Endodermal cell (in vitro differentiated cells): ENCODE results near the gene DENND6B. TPM values are rescaled to one million over a fixed set of nuclear protein-coding genes. Genes with fewer than 3 reads are reported as not detected.

ENCODE experiments used
- DNase-seq: peaks from one replicate; pipeline ENCODE4 v3.0.0-alpha.2; 2017
- H3K27ac ChIP-seq: 2 replicates; pipeline ENCODE4 v1.5.1; 2013; ENCODE audit warnings: mild to moderate bottlenecking, low read depth, low read length, moderate library complexity
- H3K27me3 ChIP-seq: 2 replicates; pipeline ENCODE4 v1.6.1; 2013; ENCODE audit warnings: mild to moderate bottlenecking, low read length, moderate library complexity; ENCODE audit not compliant: insufficient read depth, control insufficient read depth, poor library complexity, severe bottlenecking
- H3K36me3 ChIP-seq: 2 replicates; pipeline ENCODE4 v1.7.0; 2013; ENCODE audit warnings: mild to moderate bottlenecking, low read length, moderate library complexity; ENCODE audit not compliant: control insufficient read depth, insufficient read depth
- H3K4me1 ChIP-seq: one replicate; pipeline ENCODE4 v1.7.0; 2013; ENCODE audit warnings: low read length; ENCODE audit not compliant: control insufficient read depth, insufficient read depth
- H3K4me3 ChIP-seq: 2 replicates; pipeline ENCODE4 v1.5.1; 2013; ENCODE audit warnings: mild to moderate bottlenecking, low read length, moderate library complexity
- H3K9ac ChIP-seq: 2 replicates; pipeline ENCODE4 v1.6.1; 2013; ENCODE audit warnings: mild to moderate bottlenecking, low read length, moderate library complexity; ENCODE audit not compliant: poor library complexity, severe bottlenecking; ENCODE audit errors: extremely low read depth
- H3K9me3 ChIP-seq: 2 replicates; pipeline ENCODE4 v1.6.1; 2013; ENCODE audit warnings: mild to moderate bottlenecking, low read length, moderate library complexity; ENCODE audit not compliant: control insufficient read depth
- H3K27ac Mint-ChIP-seq: 2 replicates; pipeline ENCODE4 v1.8.0; 2020; ENCODE audit warnings: mixed read lengths
- H3K27me3 Mint-ChIP-seq: 2 replicates; pipeline ENCODE4 v1.8.0; 2021; ENCODE audit warnings: mild to moderate bottlenecking, mixed read lengths; ENCODE audit not compliant: insufficient read depth
- H3K36me3 Mint-ChIP-seq: 2 replicates; pipeline ENCODE4 v1.8.0; 2020; ENCODE audit warnings: low read depth, mixed read lengths
- H3K4me1 Mint-ChIP-seq: 2 replicates; pipeline ENCODE4 v1.8.0; 2020; ENCODE audit warnings: mixed read lengths
- H3K4me3 Mint-ChIP-seq: 2 replicates; pipeline ENCODE4 v1.8.0; 2020; ENCODE audit warnings: mild to moderate bottlenecking, moderate library complexity, mixed read lengths
- H3K9me3 Mint-ChIP-seq: 2 replicates; pipeline ENCODE4 v1.8.0; 2020; ENCODE audit warnings: mild to moderate bottlenecking, mixed read lengths
- WGBS, 2 experiments: methylation state at CpG; one replicate each; pipeline versions ENCODE4 v1.1.5 to v1.1.7; 2013; ENCODE audit warnings: missing lambda C conversion rate in 2 of 2, mixed read lengths in 1 of 2; ENCODE audit not compliant: insufficient coverage in 1 of 2, insufficient read length in 1 of 2; 5-methylcytosine and 5-hydroxymethylcytosine counted together
- total RNA-seq, 2 donors: library from RNA; stranded (reverse); fragmentation: NEBNext Ultra II Directional in 1 of 2; extraction: Animal tissue kit (Norgen Biotek cat#: 25700) in 1 of 2; gene quantifications; 2 replicates in 1 of 2; 3 replicates in 1 of 2; pipeline ENCODE4 v1.2.1, GENCODE V29; 2021
- TF ChIP-seq, protein P1 (sequence below): fragments of 200-600 bp; sonication (generic); conservative IDR thresholded peaks from 2 replicates; pipeline ENCODE4 v1.5.0; 2021; ENCODE audit warnings: antibody characterized with exemption, mild to moderate bottlenecking

Gene DENND6B
- total RNA-seq, 2 donors from 2014 or later, result 8.3 to 14.2 TPM

DNA sequence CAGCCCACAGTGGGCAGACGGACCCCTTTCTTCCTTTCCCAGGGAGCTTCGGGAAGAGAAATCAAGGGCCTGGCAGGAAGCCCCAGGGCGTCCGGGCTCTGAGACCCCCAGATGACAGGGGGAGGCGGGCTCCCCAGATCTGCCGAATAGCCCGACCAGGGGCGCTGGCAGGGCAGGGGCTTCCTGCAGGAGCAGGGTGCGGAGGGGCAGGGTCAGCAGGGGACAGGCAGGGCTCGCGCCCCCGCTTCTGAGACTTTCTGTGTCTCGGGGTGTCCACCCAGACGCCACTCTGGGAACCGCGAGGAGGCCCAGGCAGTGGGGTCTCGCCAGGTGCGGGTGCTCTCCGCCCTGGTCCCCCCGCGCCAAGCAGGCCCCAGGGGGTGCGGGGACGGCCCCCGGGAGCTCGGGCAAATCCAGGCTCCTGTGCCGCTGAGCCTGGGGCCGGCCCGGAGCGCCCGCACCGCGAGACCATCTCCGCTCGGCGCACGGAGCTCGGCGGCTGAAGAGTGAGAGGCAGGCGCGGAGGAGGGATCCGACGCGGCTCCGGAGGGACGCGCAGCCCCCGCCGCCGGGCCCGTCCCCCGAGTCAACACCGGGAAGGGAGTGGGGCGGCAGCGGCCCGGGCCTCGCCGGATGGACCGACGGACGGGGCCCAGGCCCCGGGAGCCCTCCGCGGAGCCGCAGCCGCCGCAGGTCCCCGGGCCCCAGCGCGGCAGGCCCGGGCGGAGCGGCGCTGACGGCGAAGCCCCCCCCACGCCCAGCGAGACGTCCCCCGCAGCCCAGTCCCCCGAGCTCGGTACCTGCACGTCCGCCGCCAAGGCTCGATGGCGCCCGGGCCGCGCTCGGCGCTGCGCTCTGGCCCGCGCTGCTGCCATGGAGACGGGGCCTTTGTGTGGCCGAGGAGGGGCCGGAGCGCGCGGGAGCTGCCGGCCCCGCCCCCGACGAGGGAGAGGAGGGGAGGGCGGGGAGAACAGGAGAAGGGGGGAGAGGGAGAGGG is 19.8 kb downstream of the DENND6B start, which contains the start of gene PLXNB2:
PLXNB2 (minus strand) TSS at position 894 of the 997 bp plus-strand sequence. CDS start 17,062 bp downstream, outside the sequence.
- peaks cover 2% of the 10 kb centered on the region for H3K27me3 Mint-ChIP-seq
- Histone ChIP-seq H3K9ac (peak within 1 kb of the TSS; percentile 68), H3K4me1 (peaks cover 3% of the 10 kb centered on the region)

DNA sequence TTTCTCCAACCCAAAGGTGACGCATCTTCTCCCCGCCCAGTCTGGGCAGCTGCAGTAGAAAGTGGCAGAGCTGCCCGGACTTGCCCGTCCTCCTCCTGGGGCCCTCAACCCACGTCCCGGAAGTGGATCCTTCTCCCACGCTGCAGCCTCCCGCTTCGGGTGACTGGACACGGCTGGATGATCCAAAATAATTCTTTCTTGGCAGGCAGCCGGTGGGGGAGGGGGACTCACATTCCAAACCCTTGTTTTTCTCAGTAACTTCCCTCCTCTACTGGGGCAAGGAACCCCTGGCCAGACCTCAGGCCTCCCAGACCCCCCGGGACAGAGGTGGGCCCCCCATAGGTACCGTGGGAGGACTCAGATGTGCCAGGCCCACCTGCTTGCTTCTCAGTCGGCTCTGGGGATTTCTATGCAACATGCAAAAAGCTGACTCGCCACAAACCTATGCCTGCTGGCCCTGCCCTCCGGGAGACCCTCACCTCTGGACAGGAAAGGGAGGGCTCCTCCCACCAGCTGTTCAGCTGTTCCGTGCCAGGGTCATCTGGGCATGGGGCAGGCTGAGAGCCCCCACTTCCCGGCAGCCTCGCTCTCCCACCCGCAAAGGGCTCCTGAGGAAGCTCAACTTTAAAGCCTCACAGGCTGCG is 20.8 kb downstream of the DENND6B start:
- DNase-seq, result peak; percentile 71
- Mint-ChIP-seq H3K9me3 (no peaks in the 10 kb centered on the region), H3K36me3 (no peaks in the 10 kb centered on the region), H3K27me3 (peaks cover 2% of the 10 kb centered on the region), H3K27ac (no peak overlapping the region), H3K4me1 (peaks cover 14% of the 10 kb centered on the region), H3K4me3 (peak overlapping the region; percentile 67)
- Histone ChIP-seq H3K9ac (peak overlapping the region; percentile 68), H3K4me3 (peak overlapping the region; percentile 84), H3K4me1 (peaks cover 3% of the 10 kb centered on the region), H3K27me3 (no peaks in the 10 kb centered on the region), H3K36me3 (no peaks in the 10 kb centered on the region), H3K27ac (no peak overlapping the region), H3K9me3 (no peaks in the 10 kb centered on the region)
- TF ChIP-seq, protein P1, sequence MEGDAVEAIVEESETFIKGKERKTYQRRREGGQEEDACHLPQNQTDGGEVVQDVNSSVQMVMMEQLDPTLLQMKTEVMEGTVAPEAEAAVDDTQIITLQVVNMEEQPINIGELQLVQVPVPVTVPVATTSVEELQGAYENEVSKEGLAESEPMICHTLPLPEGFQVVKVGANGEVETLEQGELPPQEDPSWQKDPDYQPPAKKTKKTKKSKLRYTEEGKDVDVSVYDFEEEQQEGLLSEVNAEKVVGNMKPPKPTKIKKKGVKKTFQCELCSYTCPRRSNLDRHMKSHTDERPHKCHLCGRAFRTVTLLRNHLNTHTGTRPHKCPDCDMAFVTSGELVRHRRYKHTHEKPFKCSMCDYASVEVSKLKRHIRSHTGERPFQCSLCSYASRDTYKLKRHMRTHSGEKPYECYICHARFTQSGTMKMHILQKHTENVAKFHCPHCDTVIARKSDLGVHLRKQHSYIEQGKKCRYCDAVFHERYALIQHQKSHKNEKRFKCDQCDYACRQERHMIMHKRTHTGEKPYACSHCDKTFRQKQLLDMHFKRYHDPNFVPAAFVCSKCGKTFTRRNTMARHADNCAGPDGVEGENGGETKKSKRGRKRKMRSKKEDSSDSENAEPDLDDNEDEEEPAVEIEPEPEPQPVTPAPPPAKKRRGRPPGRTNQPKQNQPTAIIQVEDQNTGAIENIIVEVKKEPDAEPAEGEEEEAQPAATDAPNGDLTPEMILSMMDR, result no peak
- WGBS, 2 experiments, result 40 to 41% methylated on average over 10 to 21 of the region's 21 CpGs

More for the DNA sequence above, 19.8 kb downstream of the DENND6B start, which contains the start of gene PLXNB2:
- Mint-ChIP-seq H3K9me3 (no peaks in the 10 kb centered on the region), H3K4me1 (peaks cover 14% of the 10 kb centered on the region), H3K36me3 (no peaks in the 10 kb centered on the region), H3K4me3 (peak within 1 kb of the TSS; percentile 67), H3K27ac (no peak within 1 kb of the TSS)
- Histone ChIP-seq H3K9me3 (no peaks in the 10 kb centered on the region), H3K4me3 (peak within 1 kb of the TSS; percentile 84), H3K27me3 (no peaks in the 10 kb centered on the region), H3K36me3 (no peaks in the 10 kb centered on the region), H3K27ac (peak within 1 kb of the TSS; percentile 70)
- TF ChIP-seq, protein P1, result no peak
- peak; percentile 86 for DNase-seq
- 0 to 1% methylated on average over 39 to 97 of the region's 105 CpGs for WGBS, 2 experiments

DNA sequence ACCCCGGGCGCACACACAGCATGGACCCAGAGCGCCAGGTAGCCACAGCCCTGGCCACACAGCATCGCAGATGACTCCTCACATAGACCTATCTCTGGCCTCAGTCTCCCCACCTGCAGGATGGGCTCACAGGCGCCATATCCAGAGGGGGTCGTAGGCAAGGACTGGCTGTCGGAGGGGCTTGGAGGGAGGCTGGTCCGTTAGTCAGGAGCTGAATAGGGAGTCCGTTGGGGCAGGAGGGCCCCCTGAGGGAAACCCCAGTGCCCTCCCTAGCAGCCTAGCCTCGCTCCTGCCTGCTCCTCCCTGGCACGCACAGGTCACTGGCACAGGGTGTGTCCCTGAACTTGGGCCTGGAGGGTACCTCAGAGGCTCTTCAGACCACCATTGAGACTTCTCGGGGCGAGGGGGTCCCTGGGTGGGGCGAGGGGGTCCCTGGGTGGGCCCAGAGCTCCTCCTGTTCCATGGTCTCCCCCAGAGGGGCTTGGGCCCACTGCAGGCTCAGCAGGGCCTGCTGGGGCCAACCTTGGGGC is 21.4 kb downstream of the DENND6B start:
- H3K27ac ChIP-seq, result no peak overlapping the region
- Mint-ChIP-seq H3K36me3 (no peaks in the 10 kb centered on the region), H3K4me3 (peak overlapping the region; percentile 67), H3K4me1 (peaks cover 14% of the 10 kb centered on the region), H3K27ac (no peak overlapping the region), H3K9me3 (no peaks in the 10 kb centered on the region), H3K27me3 (peaks cover 2% of the 10 kb centered on the region)
- no peaks in the 10 kb centered on the region for H3K27me3 ChIP-seq
- no peaks in the 10 kb centered on the region for H3K9me3 ChIP-seq
- DNase-seq, result no peak
- peak overlapping the region; percentile 84 for H3K4me3 ChIP-seq
- WGBS, 2 experiments, result 88% methylated on average over 9 to 14 of the region's 14 CpGs
- H3K9ac ChIP-seq, result peak overlapping the region; percentile 68
- H3K4me1 ChIP-seq, result peaks cover 3% of the 10 kb centered on the region
- TF ChIP-seq, protein P1, result no peak
- H3K36me3 ChIP-seq, result no peaks in the 10 kb centered on the region
